Ovary (tissue), 3 donors: Measurements from ENCODE around the gene HMMR.

ENCODE experiments used
- CTCF ChIP-seq, 3 donors: fragments of 450-650 bp in 2 of 3; fragments of 200-600 bp in 1 of 3; IDR thresholded peaks; one replicate each; pipeline versions ENCODE4 v1.5.1 to v1.8.0; 2016 to 2022; ENCODE audit warnings: antibody characterized with exemption in 3 of 3, mild to moderate bottlenecking in 1 of 3
- POLR2A ChIP-seq: fragments of 450-650 bp; IDR thresholded peaks from one replicate; pipeline ENCODE4 v1.6.1; 2017; ENCODE audit warnings: antibody characterized with exemption, mild to moderate bottlenecking, moderate library complexity
- donor health status: DM: no; HTN: no; CAD: no.

GRCh38 chr5:163489745-163490075, 29.3 kb downstream of the HMMR start:
- TF ChIP-seq CTCF (IDR thresholded peaks at IDR 0.05) = no peak
- TF ChIP-seq POLR2A = no peak
